ENCODE measurements around the gene SHB. TPM values are rescaled to one million over a fixed set of nuclear protein-coding genes. Genes with fewer than 3 reads are reported as not detected.
A peak's percentile ranks its signal among the peaks of the same experiment; 100 is the strongest.

Gene SHB
- total RNA-seq, 4 donors from 2014 or later = 27.6 to 42.6 (median 34.5) TPM

GRCh38 chr9:38091310-38092199 is 22.5 kb upstream of the SHB start:
- TF ChIP-seq POLR2A (IDR thresholded peaks at IDR 0.05) = no peak
- TF ChIP-seq CTCF (IDR thresholded peaks at IDR 0.05) = no peak
- intact Hi-C loops (cut with DNase I; ENCODE audit: low total_unique reads) = no loop called here
- 87 to 89% methylated on average over 7 of the region's 7 CpGs for WGBS, 2 donors
- H3K4me3 ChIP-seq (ENCODE audit: low read depth, poor library complexity, severe bottlenecking) = no peak overlapping the region
- peak in 1 of 2 donors; percentile 66 for DNase-seq (ENCODE audit: low spot score in 2 of 2)

- intact Hi-C loops (cut with DNase I; ENCODE audit: low total_unique reads) = no loop called here
- no peak for DNase-seq (ENCODE audit: low spot score in 2 of 2)
- TF ChIP-seq CTCF (IDR thresholded peaks at IDR 0.05) (no peak), POLR2A (IDR thresholded peaks at IDR 0.05) (no peak)
- H3K4me3 ChIP-seq (ENCODE audit: low read depth, poor library complexity, severe bottlenecking) = no peak overlapping the region
- 64 to 78% methylated on average over 9 of the region's 9 CpGs for WGBS, 2 donors
Observed at GRCh38 chr9:38090170-38090569, 21.1 kb upstream of the SHB start.

- no peak overlapping the region for H3K4me3 ChIP-seq (ENCODE audit: low read depth, poor library complexity, severe bottlenecking)
- WGBS, 2 donors = 81 to 88% methylated on average over 2 of the region's 2 CpGs
- no peak for DNase-seq (ENCODE audit: low spot score in 2 of 2)
- intact Hi-C loops (cut with DNase I; ENCODE audit: low total_unique reads) = loop anchor here (10.0 kb wide), 1 partner anchor 65 kb away; no protein-coding TSS in a partner anchor
- TF ChIP-seq POLR2A (IDR thresholded peaks at IDR 0.05) (no peak), CTCF (IDR thresholded peaks at IDR 0.05) (no peak)
Observed at GRCh38 chr9:38089387-38090165, 20.5 kb upstream of the SHB start.

- H3K4me3 ChIP-seq (ENCODE audit: low read depth, poor library complexity, severe bottlenecking) = no peak overlapping the region
- TF ChIP-seq CTCF (IDR thresholded peaks at IDR 0.05) (peak in 1 of 3 donors; percentile 77), POLR2A (IDR thresholded peaks at IDR 0.05) (no peak)
- WGBS, 2 donors = 31 to 32% methylated on average over 7 of the region's 7 CpGs
- intact Hi-C loops (cut with DNase I; ENCODE audit: low total_unique reads) = loop anchor here (10.0 kb wide), 1 partner anchor 67 kb away; no protein-coding TSS in a partner anchor
- DNase-seq (ENCODE audit: low spot score in 2 of 2) = peak; percentile 58 to 96
Observed at GRCh38 chr9:38088006-38088925, 19.2 kb upstream of the SHB start.

GRCh38 chr9:38086496-38086895 is 17.5 kb upstream of the SHB start:
- H3K4me3 ChIP-seq (ENCODE audit: low read depth, poor library complexity, severe bottlenecking) = no peak overlapping the region
- no peak for DNase-seq (ENCODE audit: low spot score in 2 of 2)
- intact Hi-C loops (cut with DNase I; ENCODE audit: low total_unique reads) = loop anchor here (10.0 kb wide), 1 partner anchor 68 kb away; no protein-coding TSS in a partner anchor
- TF ChIP-seq CTCF (IDR thresholded peaks at IDR 0.05) = no peak

Measured in lower leg skin (tissue), 4 donors.